Naive thymus-derived CD4-positive, alpha-beta T cell (primary cell): ENCODE results near the gene SEMA3D. TPM values are rescaled to one million over a fixed set of nuclear protein-coding genes. Genes with fewer than 3 reads are reported as not detected.

Source experiments
- ATAC-seq: fragments of 150-1000 bp; cut with Tn5 transposase; 2 replicates; pipeline ENCODE4 v1.10.0; 2021; ENCODE audit warnings: mild to moderate bottlenecking, moderate library complexity
- CTCF ChIA-PET: fragments of 350-600 bp; sonication (Branson Sonifier 250); formaldehyde crosslinking; loops from one replicate; lab custom pipeline; 2021; ENCODE audit warnings: antibody characterized with exemption; lab: Charles Lee
- POLR2A ChIA-PET: fragments of 350-600 bp; sonication (Branson Sonifier 250); formaldehyde crosslinking; loops from one replicate; lab custom pipeline; 2021; ENCODE audit warnings: antibody characterized with exemption, inconsistent platforms; lab: Charles Lee
- DNase-seq, 9 donors: peaks; one replicate each; pipeline versions ENCODE4 v3.0.0 to v3.0.0-alpha.2; 2020 to 2022; ENCODE audit warnings: mixed read lengths in 1 of 9
- H3K27ac ChIP-seq: one replicate; pipeline ENCODE4 v1.7.0; 2013; ENCODE audit warnings: mild to moderate bottlenecking, low read depth, low read length, moderate library complexity
- H3K27me3 ChIP-seq, 2 donors: one replicate each; pipeline ENCODE4 v1.7.0; 2013; ENCODE audit warnings: low read length in 2 of 2, mild to moderate bottlenecking in 2 of 2, moderate library complexity in 2 of 2; ENCODE audit not compliant: control insufficient read depth in 2 of 2, insufficient read depth in 2 of 2
- H3K36me3 ChIP-seq, 3 experiments: 1 replicate in 2 of 3; 2 replicates in 1 of 3; pipeline ENCODE4 v1.7.0; 2013; ENCODE audit warnings: low read length in 3 of 3, mild to moderate bottlenecking in 3 of 3, moderate library complexity in 1 of 3; ENCODE audit not compliant: insufficient read depth in 3 of 3, control insufficient read depth in 2 of 3
- H3K4me1 ChIP-seq, 2 donors: one replicate each; pipeline ENCODE4 v1.7.0; 2013; ENCODE audit warnings: low read length in 2 of 2, mild to moderate bottlenecking in 2 of 2, moderate library complexity in 1 of 2; ENCODE audit not compliant: control insufficient read depth in 2 of 2, insufficient read depth in 2 of 2
- H3K4me3 ChIP-seq: 2 replicates; pipeline ENCODE4 v1.7.0; 2013; ENCODE audit warnings: mild to moderate bottlenecking, low read length
- H3K9me3 ChIP-seq, 3 experiments: 1 replicate in 2 of 3; 2 replicates in 1 of 3; pipeline ENCODE4 v1.7.0; 2013; ENCODE audit warnings: low read length in 3 of 3; ENCODE audit not compliant: control insufficient read depth in 2 of 3
- H3K27ac Mint-ChIP-seq, 9 donors: one replicate each; pipeline ENCODE4 v1.8.0; 2020 to 2022; ENCODE audit warnings: mixed read lengths in 9 of 9, mild to moderate bottlenecking in 8 of 9, moderate library complexity in 5 of 9, inconsistent platforms in 2 of 9
- H3K27me3 Mint-ChIP-seq, 5 donors: one replicate each; pipeline ENCODE4 v1.8.0; 2021 to 2022; ENCODE audit warnings: mixed read lengths in 5 of 5, mild to moderate bottlenecking in 1 of 5
- H3K36me3 Mint-ChIP-seq, 5 donors: one replicate each; pipeline ENCODE4 v1.8.0; 2020 to 2022; ENCODE audit warnings: mixed read lengths in 5 of 5, mild to moderate bottlenecking in 3 of 5, inconsistent platforms in 1 of 5
- H3K4me1 Mint-ChIP-seq, 7 donors: one replicate each; pipeline ENCODE4 v1.8.0; 2020 to 2022; ENCODE audit warnings: mixed read lengths in 7 of 7, mild to moderate bottlenecking in 3 of 7, inconsistent platforms in 1 of 7
- H3K4me3 Mint-ChIP-seq, 10 donors: one replicate each; pipeline ENCODE4 v1.8.0; 2020 to 2022; ENCODE audit warnings: mild to moderate bottlenecking in 10 of 10, mixed read lengths in 10 of 10, moderate library complexity in 6 of 10, inconsistent platforms in 2 of 10
- H3K9me3 Mint-ChIP-seq, 11 donors: one replicate each; pipeline ENCODE4 v1.8.0; 2020 to 2022; ENCODE audit warnings: mixed read lengths in 11 of 11, mild to moderate bottlenecking in 4 of 11, inconsistent platforms in 1 of 11, moderate library complexity in 1 of 11
- intact Hi-C, 2 donors: fragments of 100-400 bp; cut with micrococcal nuclease; formaldehyde crosslinking; loops; one replicate each; pipeline ENCODE4 v1.15.1; 2023
- polyA plus RNA-seq, 2 donors: library from polyadenylated mRNA; unstranded; fragments of 300-500 nt; fragmentation: Illumina TruSeq; gene quantifications; one replicate each; pipeline ENCODE4 v1.2.3, GENCODE V29; 2021
- total RNA-seq, 6 experiments: library from RNA in 5 of 6; stranded (reverse) in 5 of 6; gene quantifications; 1 replicate in 5 of 6; 2 replicates in 1 of 6; pipeline ENCODE4 v1.2.3 and lab custom pipeline; 2021 to 2026

Gene SEMA3D
- total and polyA plus RNA-seq, 7 experiments from 2014 or later: not detected

DNA sequence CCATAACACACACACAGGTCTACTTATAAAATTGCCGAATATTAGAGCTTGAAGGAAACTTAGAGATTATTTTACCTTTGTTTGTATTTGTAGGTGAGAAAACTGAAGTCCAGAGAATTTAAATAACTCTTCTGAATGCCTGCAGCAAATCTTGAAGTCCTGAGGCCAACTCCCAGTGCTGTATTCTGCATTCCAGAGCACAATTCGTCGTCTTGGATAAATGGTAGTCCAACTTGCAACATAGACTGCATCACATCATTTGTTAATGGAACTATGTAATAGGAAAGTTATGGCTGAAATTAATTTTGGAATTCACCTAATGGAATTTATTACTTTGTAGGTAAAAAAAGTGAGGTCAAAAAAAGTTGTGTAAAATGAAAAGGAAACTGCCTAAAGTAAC is 37.3 kb upstream of the SEMA3D start:
- ChIA-PET CTCF (no interaction called here), POLR2A (no interaction called here)
- ATAC-seq: no peak
- Histone ChIP-seq H3K27ac (no peak overlapping the region), H3K9me3 (no peaks in the 10 kb centered on the region), H3K4me1 (no peaks in the 10 kb centered on the region), H3K4me3 (no peak overlapping the region), H3K27me3 (no peaks in the 10 kb centered on the region), H3K36me3 (no peaks in the 10 kb centered on the region)
- no peak overlapping the region for H3K4me3 Mint-ChIP-seq
- intact Hi-C loops: no loop called here
- no peaks in the 10 kb centered on the region for H3K36me3 Mint-ChIP-seq
- no peaks in the 10 kb centered on the region for H3K27me3 Mint-ChIP-seq
- H3K27ac Mint-ChIP-seq: no peak overlapping the region
- H3K9me3 Mint-ChIP-seq: no peaks in the 10 kb centered on the region
- DNase-seq: no peak
- H3K4me1 Mint-ChIP-seq: no peaks in the 10 kb centered on the region

DNA sequence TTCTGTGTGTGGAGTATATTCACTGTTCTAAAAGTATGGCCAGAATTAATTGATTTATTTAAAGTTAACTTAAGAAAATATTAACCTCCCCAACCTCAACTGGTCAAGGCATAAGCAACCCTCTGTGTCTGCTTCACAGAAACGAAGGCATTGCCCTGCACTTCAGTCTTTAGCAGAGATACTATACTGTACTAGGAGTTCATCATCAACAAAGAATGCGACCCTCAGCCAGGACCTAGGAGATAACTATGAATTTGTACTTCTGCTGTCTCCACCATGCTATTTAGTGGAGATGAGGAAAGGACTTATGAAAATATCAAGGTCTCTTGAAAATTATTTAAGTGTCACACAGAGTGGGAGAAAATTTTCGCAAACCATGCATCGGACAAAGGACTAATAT is 35.7 kb upstream of the SEMA3D start:
- H3K4me3 Mint-ChIP-seq: no peak overlapping the region
- no peaks in the 10 kb centered on the region for H3K27me3 Mint-ChIP-seq
- no peaks in the 10 kb centered on the region for H3K4me1 ChIP-seq

DNA sequence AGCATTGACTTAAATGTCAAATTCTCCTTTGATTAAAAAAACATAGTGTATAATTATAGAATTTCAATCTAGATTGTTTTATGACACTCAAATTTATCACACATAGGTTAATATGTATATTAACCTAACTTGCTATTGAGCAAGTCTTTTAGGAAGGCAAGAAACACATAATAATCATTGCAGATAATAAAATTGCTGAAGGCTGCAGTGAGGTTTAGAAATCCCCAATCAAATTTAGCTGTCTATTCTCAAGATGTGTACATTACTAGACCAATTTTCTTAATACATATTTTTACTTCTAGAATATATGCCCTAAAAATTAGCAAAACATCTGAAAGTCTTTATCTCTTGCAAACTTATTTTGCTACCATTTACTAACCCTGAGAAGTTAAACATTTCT is 34.9 kb upstream of the SEMA3D start:
- H3K9me3 ChIP-seq: no peaks in the 10 kb centered on the region
- ChIA-PET POLR2A (no interaction called here), CTCF (no interaction called here)
- H3K4me3 Mint-ChIP-seq: no peak overlapping the region
- H3K9me3 Mint-ChIP-seq: no peaks in the 10 kb centered on the region
- H3K4me1 ChIP-seq: no peaks in the 10 kb centered on the region
- H3K4me3 ChIP-seq: no peak overlapping the region
- intact Hi-C loops: no loop called here
- no peak overlapping the region for H3K27ac Mint-ChIP-seq
- no peak overlapping the region for H3K27ac ChIP-seq
- no peaks in the 10 kb centered on the region for H3K27me3 ChIP-seq
- ATAC-seq (no peak), DNase-seq (no peak)
- H3K27me3 Mint-ChIP-seq: no peaks in the 10 kb centered on the region
- no peaks in the 10 kb centered on the region for H3K36me3 Mint-ChIP-seq
- H3K4me1 Mint-ChIP-seq: no peaks in the 10 kb centered on the region
- H3K36me3 ChIP-seq: no peaks in the 10 kb centered on the region

More for the DNA sequence above, 35.7 kb upstream of the SEMA3D start:
- Mint-ChIP-seq H3K36me3 (no peaks in the 10 kb centered on the region), H3K4me1 (no peaks in the 10 kb centered on the region), H3K9me3 (no peaks in the 10 kb centered on the region), H3K27ac (no peak overlapping the region)
- no peaks in the 10 kb centered on the region for H3K27me3 ChIP-seq
- no peak for DNase-seq
- POLR2A ChIA-PET: no interaction called here
- intact Hi-C loops: no loop called here
- H3K36me3 ChIP-seq: no peaks in the 10 kb centered on the region
- no peak for ATAC-seq
- CTCF ChIA-PET: no interaction called here
- H3K9me3 ChIP-seq: no peaks in the 10 kb centered on the region
- no peak overlapping the region for H3K27ac ChIP-seq
- H3K4me3 ChIP-seq: no peak overlapping the region

DNA sequence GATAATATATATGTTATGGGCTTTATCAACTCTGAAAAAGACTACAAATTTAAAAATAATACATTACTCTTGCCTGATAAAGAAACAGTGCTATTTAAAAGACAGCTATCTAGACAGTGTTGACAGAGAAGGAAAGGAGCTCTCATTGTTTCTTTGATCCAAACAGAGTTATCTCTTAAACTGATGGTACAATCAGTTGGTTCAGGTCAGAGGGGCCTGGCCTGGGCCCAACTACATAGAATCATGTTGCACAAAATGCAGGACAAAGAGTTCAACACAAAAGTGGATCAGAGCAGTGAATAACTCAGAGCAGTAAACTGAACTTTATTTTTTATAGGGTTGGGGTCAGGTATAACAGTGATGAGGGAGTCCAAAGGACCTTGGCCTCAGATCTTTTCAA is 33.8 kb upstream of the SEMA3D start:
- H3K27me3 Mint-ChIP-seq: no peaks in the 10 kb centered on the region
- Histone ChIP-seq H3K4me3 (no peak overlapping the region), H3K27ac (no peak overlapping the region), H3K9me3 (no peaks in the 10 kb centered on the region), H3K27me3 (no peaks in the 10 kb centered on the region), H3K4me1 (no peaks in the 10 kb centered on the region), H3K36me3 (no peaks in the 10 kb centered on the region)
- intact Hi-C loops: no loop called here
- H3K27ac Mint-ChIP-seq: no peak overlapping the region
- H3K4me1 Mint-ChIP-seq: no peaks in the 10 kb centered on the region
- H3K9me3 Mint-ChIP-seq: no peaks in the 10 kb centered on the region
- DNase-seq: no peak
- no peak for ATAC-seq
- H3K36me3 Mint-ChIP-seq: no peaks in the 10 kb centered on the region
- ChIA-PET CTCF (no interaction called here), POLR2A (no interaction called here)
- no peak overlapping the region for H3K4me3 Mint-ChIP-seq

DNA sequence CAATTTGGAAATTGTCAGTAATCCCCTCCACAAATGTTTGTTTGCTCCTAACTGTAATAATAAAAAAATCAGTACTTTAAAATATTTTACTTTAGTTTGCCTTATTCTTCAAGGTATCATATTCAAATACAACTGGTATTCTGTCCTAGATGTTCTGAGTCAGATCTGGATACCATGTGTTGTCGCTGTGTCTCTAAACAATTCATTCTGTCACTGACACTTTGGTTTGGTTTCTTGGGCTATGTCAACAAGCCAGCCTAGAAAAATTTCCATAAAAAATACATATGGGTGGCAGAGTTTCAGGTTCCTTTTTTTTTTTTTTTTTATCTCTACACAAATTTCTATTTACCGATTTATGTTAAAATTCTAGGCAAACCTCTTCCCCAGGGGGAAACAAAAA is 33.2 kb upstream of the SEMA3D start:
- Histone ChIP-seq H3K36me3 (no peaks in the 10 kb centered on the region), H3K4me1 (no peaks in the 10 kb centered on the region), H3K27ac (no peak overlapping the region), H3K4me3 (no peak overlapping the region), H3K27me3 (no peaks in the 10 kb centered on the region), H3K9me3 (no peaks in the 10 kb centered on the region)
- no peak for ATAC-seq
- Mint-ChIP-seq H3K27me3 (no peaks in the 10 kb centered on the region), H3K4me3 (no peak overlapping the region), H3K36me3 (no peaks in the 10 kb centered on the region), H3K27ac (no peak overlapping the region), H3K4me1 (no peaks in the 10 kb centered on the region), H3K9me3 (no peaks in the 10 kb centered on the region)
- intact Hi-C loops: no loop called here
- DNase-seq: no peak
- ChIA-PET POLR2A (no interaction called here), CTCF (no interaction called here)

DNA sequence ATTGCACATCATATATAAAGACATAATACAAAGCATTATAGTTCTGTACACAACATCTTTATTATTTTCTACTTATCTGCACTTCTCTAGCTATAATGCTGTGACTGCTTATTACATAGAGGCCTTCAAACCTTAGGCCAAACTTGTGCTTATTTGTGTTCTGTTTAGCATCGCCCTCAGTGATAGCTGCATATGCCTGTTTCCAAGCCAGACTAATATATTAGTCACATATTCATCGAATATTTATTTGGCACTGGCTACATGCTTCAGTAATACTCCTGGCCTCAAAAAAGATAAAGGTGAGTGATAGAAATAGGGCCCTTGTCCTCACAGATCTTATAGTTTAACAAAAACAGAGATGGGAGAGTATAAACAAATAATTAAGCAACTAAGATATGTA is 30.2 kb upstream of the SEMA3D start:
- H3K36me3 ChIP-seq: no peaks in the 10 kb centered on the region
- Mint-ChIP-seq H3K4me1 (no peaks in the 10 kb centered on the region), H3K4me3 (no peak overlapping the region), H3K27ac (no peak overlapping the region), H3K36me3 (no peaks in the 10 kb centered on the region), H3K27me3 (no peaks in the 10 kb centered on the region), H3K9me3 (peaks cover 0 to 3% (median 0%) of the 10 kb centered on the region in 11 donors)
- POLR2A ChIA-PET: interaction anchor here (1.0 kb wide), 1 partner anchor 18 kb away, joined by 3 read pairs; no protein-coding TSS in a partner anchor
- no peaks in the 10 kb centered on the region for H3K4me1 ChIP-seq
- DNase-seq: no peak
- CTCF ChIA-PET: no interaction called here
- intact Hi-C loops: no loop called here
- no peak for ATAC-seq
- no peaks in the 10 kb centered on the region for H3K9me3 ChIP-seq
- H3K27me3 ChIP-seq: no peaks in the 10 kb centered on the region
- no peak overlapping the region for H3K27ac ChIP-seq
- no peak overlapping the region for H3K4me3 ChIP-seq

DNA sequence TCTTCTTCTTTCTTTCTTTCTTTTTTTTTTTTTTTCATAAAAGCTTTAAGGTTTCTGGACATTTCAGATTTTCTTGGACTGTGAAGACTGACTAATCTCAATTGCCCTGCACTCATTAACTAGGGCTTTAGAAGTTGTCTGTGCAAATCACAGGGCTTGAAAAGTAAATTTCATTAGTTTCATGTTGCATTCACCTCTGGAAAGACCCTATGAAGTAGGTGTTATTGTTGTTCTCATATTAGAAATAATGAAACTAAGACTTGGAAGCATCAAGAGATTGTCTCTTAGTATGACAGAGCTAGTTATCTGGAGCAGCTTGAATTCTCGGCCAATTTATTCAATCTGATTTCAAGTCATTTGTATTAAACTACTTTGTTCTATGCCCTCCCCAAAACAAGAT is 28.2 kb upstream of the SEMA3D start:
- Histone ChIP-seq H3K9me3 (no peaks in the 10 kb centered on the region), H3K27me3 (no peaks in the 10 kb centered on the region), H3K4me3 (no peak overlapping the region), H3K4me1 (no peaks in the 10 kb centered on the region), H3K27ac (no peak overlapping the region), H3K36me3 (no peaks in the 10 kb centered on the region)
- Mint-ChIP-seq H3K36me3 (no peaks in the 10 kb centered on the region), H3K9me3 (peaks cover 0 to 3% (median 0%) of the 10 kb centered on the region in 11 donors), H3K4me1 (no peaks in the 10 kb centered on the region), H3K4me3 (no peak overlapping the region), H3K27me3 (no peaks in the 10 kb centered on the region), H3K27ac (no peak overlapping the region)
- no peak for ATAC-seq
- no peak for DNase-seq
- POLR2A ChIA-PET: no interaction called here
- intact Hi-C loops: no loop called here
- CTCF ChIA-PET: no interaction called here
